Measurements from ENCODE around the gene DEFB112.

Gene DEFB112

GRCh38 chr6:50049829-50050228, at the start of gene DEFB112:
TSS of gene DEFB112 (minus strand) at chr6:50049929. CDS start at chr6:50049869, 60 bp downstream.
- DNase-seq (ENCODE audit: low read depth) = no peak

GRCh38 chr6:50098641-50098993, 48.9 kb upstream of the DEFB112 start:
- DNase-seq (ENCODE audit: low read depth) = no peak

- no peak for DNase-seq (ENCODE audit: low read depth)
These were observed 48.4 kb upstream of the DEFB112 start for GRCh38 chr6:50097966-50098640.

- no peak for DNase-seq (ENCODE audit: low read depth)
These were observed 46.6 kb upstream of the DEFB112 start for GRCh38 chr6:50096296-50096695.

GRCh38 chr6:50093938-50094272, 44.2 kb upstream of the DEFB112 start:
- no peak for DNase-seq (ENCODE audit: low read depth)

- no peak for DNase-seq (ENCODE audit: low read depth)
These were observed 43.6 kb upstream of the DEFB112 start for GRCh38 chr6:50093116-50093937.

- no peak for DNase-seq (ENCODE audit: low read depth)
These were observed 41.9 kb upstream of the DEFB112 start for GRCh38 chr6:50091641-50092040.

- no peak for DNase-seq (ENCODE audit: low read depth)
These were observed 40.2 kb upstream of the DEFB112 start for GRCh38 chr6:50089911-50090310.

GRCh38 chr6:50087231-50087954, 37.7 kb upstream of the DEFB112 start:
- no peak for DNase-seq (ENCODE audit: low read depth)

- DNase-seq (ENCODE audit: low read depth) = no peak
These were observed 27.7 kb upstream of the DEFB112 start for GRCh38 chr6:50077385-50077784.

GRCh38 chr6:50076431-50076830, 26.7 kb upstream of the DEFB112 start:
- no peak for DNase-seq (ENCODE audit: low read depth)

- no peak for DNase-seq (ENCODE audit: low read depth)
These were observed 22.2 kb upstream of the DEFB112 start for GRCh38 chr6:50071921-50072320.

- DNase-seq (ENCODE audit: low read depth) = no peak
These were observed 20.4 kb upstream of the DEFB112 start for GRCh38 chr6:50070101-50070500.

- no peak for DNase-seq (ENCODE audit: low read depth)
These were observed 12.3 kb upstream of the DEFB112 start for GRCh38 chr6:50062051-50062450.

GRCh38 chr6:50056242-50056641, 6.5 kb upstream of the DEFB112 start:
- no peak for DNase-seq (ENCODE audit: low read depth)

GRCh38 chr6:50047026-50047425, 2.7 kb downstream of the DEFB112 start:
- DNase-seq (ENCODE audit: low read depth) = no peak

GRCh38 chr6:50030777-50031562, 18.8 kb downstream of the DEFB112 start:
- DNase-seq (ENCODE audit: low read depth) = no peak

GRCh38 chr6:50030350-50030749, 19.4 kb downstream of the DEFB112 start:
- no peak for DNase-seq (ENCODE audit: low read depth)

GRCh38 chr6:50025258-50025657, 24.5 kb downstream of the DEFB112 start:
- no peak for DNase-seq (ENCODE audit: low read depth)

- DNase-seq (ENCODE audit: low read depth) = no peak
These were observed 27.8 kb downstream of the DEFB112 start, which contains the start of gene DEFB110 for GRCh38 chr6:50021894-50022293. TSS of gene DEFB110 (minus strand) at chr6:50021994. CDS start at chr6:50021935, 59 bp downstream.

GRCh38 chr6:50007819-50008218, 41.9 kb downstream of the DEFB112 start:
- no peak for DNase-seq (ENCODE audit: low read depth)

GRCh38 chr6:50003139-50003538, 46.6 kb downstream of the DEFB112 start:
- DNase-seq (ENCODE audit: low read depth) = no peak
